GM18517 (cell line): ENCODE data around the gene DNM2.
A peak's percentile ranks its signal among the peaks of the same experiment; 100 is the strongest.
"Not testable (repeated sequence)": the region's sequence is repeated elsewhere in the genome, so short reads cannot be mapped to it uniquely, and the experiment has no call there.

ENCODE experiments used
- ATAC-seq: cut with Tn5 transposase; IDR thresholded peaks from one replicate; pipeline ENCODE4 v1.9.1; 2021; ENCODE audit warnings: mild to moderate bottlenecking, moderate library complexity; ENCODE audit not compliant: unreplicated experiment

Gene DNM2

DNA sequence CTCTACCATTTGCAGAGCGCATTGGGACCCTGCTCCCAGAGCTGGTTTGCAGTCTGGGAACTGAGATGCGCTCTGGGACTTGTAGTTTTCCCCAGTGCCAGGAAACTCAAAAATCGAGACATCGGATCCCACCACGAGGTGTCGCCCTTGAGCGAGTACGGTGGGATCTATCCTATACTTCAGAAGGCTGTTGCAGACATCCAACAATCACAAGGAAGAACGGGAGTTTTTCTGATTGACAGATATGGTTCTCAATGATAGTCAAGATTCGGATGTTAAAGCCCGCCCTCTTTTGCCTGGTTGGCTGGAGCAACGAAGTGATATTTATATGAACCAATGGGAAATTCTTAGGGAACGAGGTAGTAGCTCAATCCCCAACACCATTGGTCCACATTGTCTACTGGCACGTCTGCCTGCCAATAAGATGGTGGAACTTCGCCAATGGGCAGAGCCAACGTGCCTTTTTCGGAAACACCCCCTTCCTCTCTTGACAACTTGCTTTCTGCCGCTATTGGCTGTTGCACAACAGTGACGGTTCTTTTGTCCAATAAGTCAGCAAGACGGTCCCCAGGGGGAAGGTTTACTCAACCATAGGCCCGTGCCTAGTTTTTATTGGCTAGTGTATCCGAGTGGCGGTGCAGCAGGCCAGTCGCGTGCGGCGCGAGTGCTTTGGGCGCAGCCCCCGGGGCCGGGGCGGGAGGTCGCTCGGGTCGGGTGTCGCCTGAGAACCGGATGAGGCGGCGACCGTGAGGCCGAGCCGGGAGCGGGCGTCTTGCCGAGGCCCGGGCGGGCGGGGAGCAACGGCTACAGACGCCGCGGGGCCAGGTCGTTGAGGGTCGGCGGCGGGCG, at the start of gene DNM2:
DNM2 (plus strand) TSS at position 724 of the 849 bp plus-strand sequence. CDS start 164 bp downstream, outside the sequence.
- peak; percentile 88 for ATAC-seq

GRCh38 chr19:10669246-10669645, 48.6 kb upstream of the DNM2 start:
- no peak for ATAC-seq

GRCh38 chr19:10670182-10670581, 47.7 kb upstream of the DNM2 start:
- no peak for ATAC-seq

- no peak for ATAC-seq
Measured at GRCh38 chr19:10670876-10671804, 46.7 kb upstream of the DNM2 start.

- ATAC-seq, result not testable (repeated sequence)
Measured at GRCh38 chr19:10671922-10672321, 46.0 kb upstream of the DNM2 start.

DNA sequence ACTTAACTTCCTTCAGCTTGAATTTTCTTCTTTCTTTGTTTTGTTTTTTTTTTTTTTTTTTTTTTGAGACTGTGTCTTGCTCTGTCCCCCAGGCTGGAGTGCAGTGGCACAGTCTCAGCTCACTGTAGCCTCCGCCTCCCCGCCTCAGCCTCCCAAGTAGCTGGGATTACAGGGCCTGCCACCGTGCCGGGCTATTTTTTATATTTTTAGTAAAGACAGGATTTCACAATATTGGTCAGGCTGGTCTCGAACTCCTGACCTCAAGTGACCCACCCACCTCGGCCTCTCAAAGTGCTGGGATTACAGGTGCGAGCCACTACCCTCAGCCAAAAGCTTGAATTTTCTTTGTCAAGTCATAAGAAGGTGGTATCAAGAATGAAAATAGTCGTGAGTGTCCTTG, 42.7 kb upstream of the DNM2 start:
- ATAC-seq, result not testable (repeated sequence)

DNA sequence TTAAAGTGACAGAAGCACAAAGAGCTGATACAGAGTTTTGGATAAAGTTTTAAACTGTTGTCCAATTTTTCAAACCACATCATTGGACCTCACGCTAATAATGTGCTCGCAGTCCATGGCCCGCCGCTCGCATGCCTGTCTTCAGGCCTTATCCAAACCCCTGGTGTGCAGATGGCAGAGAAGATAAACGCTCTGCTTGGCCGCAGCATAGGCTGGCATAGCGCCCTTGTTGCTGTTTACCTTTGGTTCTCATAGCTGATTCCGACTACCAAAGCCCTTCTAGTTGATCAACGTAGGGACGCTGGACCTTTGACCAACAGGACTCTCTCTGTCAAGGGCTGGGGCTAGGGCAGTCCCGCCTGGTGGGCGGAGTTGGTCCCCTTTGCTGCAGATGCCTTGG, 40.1 kb upstream of the DNM2 start:
- no peak for ATAC-seq

GRCh38 chr19:10678813-10679212, 39.1 kb upstream of the DNM2 start:
- ATAC-seq, result no peak

- ATAC-seq, result no peak
Measured at GRCh38 chr19:10679743-10680142, 38.1 kb upstream of the DNM2 start.

- ATAC-seq, result no peak
Measured at GRCh38 chr19:10680545-10681135, 37.2 kb upstream of the DNM2 start.

- ATAC-seq, result no peak
Measured at GRCh38 chr19:10681658-10682057, 36.2 kb upstream of the DNM2 start.

DNA sequence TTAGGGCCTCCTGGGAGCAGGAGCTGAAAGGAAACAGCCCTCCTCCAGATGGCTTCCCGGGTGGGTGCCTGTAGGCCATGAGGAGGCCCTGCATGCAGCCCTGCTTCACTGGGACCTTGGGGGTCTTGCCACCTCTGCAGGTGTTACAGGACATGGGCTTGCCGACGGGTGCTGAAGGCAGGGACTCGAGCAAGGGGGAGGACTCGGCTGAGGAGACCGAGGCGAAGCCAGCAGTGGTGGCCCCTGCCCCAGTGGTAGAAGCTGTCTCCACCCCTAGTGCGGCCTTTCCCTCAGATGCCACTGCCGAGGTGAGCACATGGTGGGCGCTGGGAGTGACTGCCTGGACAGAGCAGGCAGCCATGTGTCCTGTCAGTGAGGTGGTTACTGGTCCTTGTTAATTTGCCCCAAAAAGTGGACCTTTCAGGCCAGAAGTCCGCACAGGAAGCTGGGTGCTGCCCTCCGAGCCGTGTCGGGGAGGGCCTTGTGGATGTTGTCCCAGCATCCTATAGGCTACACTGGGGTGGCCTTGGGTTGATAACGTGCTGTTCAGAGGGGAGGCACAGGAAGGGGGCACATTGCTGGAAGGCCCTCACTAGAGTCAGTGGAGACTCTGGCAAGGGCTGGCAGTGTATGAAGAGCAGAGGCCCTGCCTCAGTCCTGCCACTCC, 35.3 kb upstream of the DNM2 start:
- ATAC-seq, result no peak

GRCh38 chr19:10683064-10683426, 34.8 kb upstream of the DNM2 start:
- ATAC-seq, result no peak

DNA sequence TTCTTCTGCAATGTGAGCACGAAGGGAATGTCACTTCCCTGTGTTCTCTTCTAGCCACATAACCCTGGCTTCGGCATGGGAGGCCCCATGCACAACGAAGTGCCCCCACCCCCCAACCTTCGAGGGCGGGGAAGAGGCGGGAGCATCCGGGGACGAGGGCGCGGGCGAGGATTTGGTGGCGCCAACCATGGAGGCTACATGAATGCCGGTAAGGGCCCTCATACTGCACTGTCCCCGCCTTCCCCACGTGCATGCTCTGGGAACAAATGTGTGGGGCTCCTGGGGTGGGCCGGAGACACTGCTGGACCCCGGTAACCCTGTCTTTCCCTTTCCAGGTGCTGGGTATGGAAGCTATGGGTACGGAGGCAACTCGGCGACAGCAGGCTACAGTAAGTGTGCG, 34.3 kb upstream of the DNM2 start:
- ATAC-seq, result no peak

DNA sequence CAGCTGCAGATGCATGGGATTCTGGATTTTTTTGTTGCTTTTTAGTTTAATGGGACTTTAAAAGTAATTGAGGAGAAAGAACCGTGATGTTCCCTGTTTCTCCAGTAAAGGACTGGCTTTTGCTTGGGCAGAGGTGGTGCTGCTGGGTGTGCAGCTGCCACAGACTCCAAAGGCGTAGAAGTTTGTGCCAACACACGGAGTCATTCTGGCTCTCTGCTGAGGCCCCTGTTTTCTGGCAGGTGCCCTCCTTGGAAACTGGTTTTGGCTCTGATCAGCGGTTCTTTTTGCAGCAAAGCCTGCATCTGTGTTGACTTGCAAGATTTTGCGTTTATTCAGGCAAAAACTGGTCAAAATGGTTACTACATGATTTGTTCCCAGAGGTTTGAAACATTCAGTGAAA, 32.7 kb upstream of the DNM2 start:
- no peak for ATAC-seq

GRCh38 chr19:10686193-10686592, 31.7 kb upstream of the DNM2 start:
- no peak for ATAC-seq

DNA sequence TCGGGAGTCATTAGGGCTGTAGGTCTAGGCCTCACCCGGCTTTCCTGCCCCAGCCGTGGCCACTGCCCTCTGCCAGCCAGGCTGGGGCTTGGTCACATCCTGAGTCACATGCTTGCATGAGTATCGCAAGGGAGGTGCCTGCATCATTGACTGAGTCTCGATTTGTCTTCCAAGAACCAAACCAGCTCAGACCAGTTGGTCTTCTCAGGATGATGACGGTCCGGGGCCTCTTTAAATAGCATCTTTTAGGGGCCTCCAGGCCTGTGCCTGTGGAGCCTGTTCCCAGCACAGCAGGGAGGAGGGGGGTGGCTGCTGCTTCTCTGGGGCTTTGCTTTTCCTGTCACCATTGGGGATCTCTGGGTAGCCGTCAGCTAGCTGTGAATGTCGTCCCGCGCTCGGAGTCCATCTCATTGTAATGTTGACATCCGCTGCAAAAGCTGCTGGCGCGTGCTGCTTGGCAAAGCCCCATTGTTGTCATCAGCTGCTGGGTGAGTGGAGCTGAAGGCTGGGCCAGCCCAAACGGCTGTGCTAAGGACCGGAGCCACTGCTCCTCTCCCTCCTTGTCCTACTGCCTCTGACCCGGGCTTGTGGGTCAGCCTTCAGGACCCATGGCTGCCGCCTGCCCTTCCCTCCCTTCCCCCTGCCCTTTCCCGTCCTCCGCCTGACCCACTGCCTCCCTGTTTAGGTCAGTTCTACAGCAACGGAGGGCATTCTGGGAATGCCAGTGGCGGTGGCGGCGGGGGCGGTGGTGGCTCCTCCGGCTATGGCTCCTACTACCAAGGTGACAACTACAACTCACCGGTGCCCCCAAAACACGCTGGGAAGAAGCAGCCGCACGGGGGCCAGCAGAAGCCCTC, 31.0 kb upstream of the DNM2 start:
- ATAC-seq, result no peak

DNA sequence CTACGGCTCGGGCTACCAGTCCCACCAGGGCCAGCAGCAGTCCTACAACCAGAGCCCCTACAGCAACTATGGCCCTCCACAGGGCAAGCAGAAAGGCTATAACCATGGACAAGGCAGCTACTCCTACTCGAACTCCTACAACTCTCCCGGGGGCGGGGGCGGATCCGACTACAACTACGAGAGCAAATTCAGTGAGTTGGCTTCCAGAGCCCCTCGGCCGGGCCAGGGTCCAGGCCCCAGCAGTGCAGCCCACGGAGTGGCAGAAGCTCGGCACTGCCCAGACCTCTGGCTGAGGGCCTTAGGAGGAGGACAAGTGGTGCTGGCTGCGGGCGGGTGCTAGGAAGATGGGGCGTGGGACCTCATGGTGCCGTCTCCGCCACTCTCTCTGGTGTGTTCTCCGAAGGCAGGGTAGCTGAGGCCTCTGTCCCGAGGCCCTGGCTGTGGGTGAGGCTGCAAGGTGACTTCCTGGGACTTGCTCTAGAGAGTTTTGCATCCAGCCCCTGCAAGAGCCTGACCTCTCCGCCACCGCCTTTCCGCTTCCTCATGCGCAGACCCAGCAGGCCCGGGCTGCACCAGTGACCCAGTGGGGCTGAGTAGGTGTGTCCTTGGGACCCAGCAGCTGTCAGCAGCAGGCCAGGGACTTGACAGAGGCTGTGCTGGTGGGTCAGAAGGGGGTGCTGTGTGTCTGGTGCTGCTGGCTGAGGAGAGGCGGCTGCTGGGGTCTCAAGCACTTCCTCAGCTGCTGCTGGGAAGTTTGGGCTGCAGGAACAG, 30.2 kb upstream of the DNM2 start:
- ATAC-seq, result no peak

GRCh38 chr19:10688545-10689280, 29.2 kb upstream of the DNM2 start:
- no peak for ATAC-seq
